Measurements from ENCODE around the gene DNAJB7. TPM values are rescaled to one million over a fixed set of nuclear protein-coding genes. Genes with fewer than 3 reads are reported as not detected.
A peak's percentile ranks its signal among the peaks of the same experiment; 100 is the strongest.

DNAJB7 gene
- total and polyA plus RNA-seq, 2 of the 13 experiments (the other 11 are each of a cell fraction or from before 2014, with no cell fraction given), result not detected

- no peak for TF ChIP-seq HOXA3 (CRISPR knock-in tag; IDR thresholded peaks at IDR 0.05)
- TF ChIP-seq ZNF737 (CRISPR knock-in tag; IDR thresholded peaks at IDR 0.05; ENCODE audit: borderline replicate concordance), result no peak
- TF ChIP-seq HOXD1 (CRISPR knock-in tag; IDR thresholded peaks at IDR 0.05), result no peak
- TF ChIP-seq ZNF235 (CRISPR knock-in tag; IDR thresholded peaks at IDR 0.05; ENCODE audit: borderline replicate concordance), result 0 out of 2 replicates have a peak, but pooled peaks have one; percentile 2
- TF ChIP-seq EED (CRISPR knock-in tag; IDR thresholded peaks at IDR 0.05), result no peak
- TF ChIP-seq HNRNPUL1 (IDR thresholded peaks at IDR 0.05; ENCODE audit: low read depth, low read length), result no peak
- no peak for TF ChIP-seq ZNF30 (CRISPR knock-in tag; IDR thresholded peaks at IDR 0.05)
- no peak for TF ChIP-seq ZNF589 (CRISPR knock-in tag; conservative IDR thresholded peaks at IDR 0.05)
- peak; percentile 24 for TF ChIP-seq YY1 (IDR thresholded peaks at IDR 0.05; ENCODE audit: insufficient read depth, insufficient replicate concordance, low read depth, low read length)
- TF ChIP-seq TIGD3 (CRISPR knock-in tag; IDR thresholded peaks at IDR 0.05; ENCODE audit: borderline replicate concordance), result no peak
- peak; percentile 60; the same call in 1 of the 2 replicates for TF ChIP-seq MAX (IDR thresholded peaks at IDR 0.05)
- TF ChIP-seq ZBTB46 (CRISPR knock-in tag; IDR thresholded peaks at IDR 0.05; ENCODE audit: borderline replicate concordance), result no peak
- no peak for TF ChIP-seq SMC3 (IDR thresholded peaks at IDR 0.05; ENCODE audit: low read length)
- no peak for TF ChIP-seq PBX2 (CRISPR knock-in tag; IDR thresholded peaks at IDR 0.05)
These were observed 5.9 kb downstream of the DNAJB7 start (continued) for GRCh38 chr22:40855979-40856512.

Measured in HepG2 (cell line).